Kidney (tissue), 14 donors: ENCODE data around the gene STKLD1. TPM values are rescaled to one million over a fixed set of nuclear protein-coding genes. Genes with fewer than 3 reads are reported as not detected.
A peak's percentile ranks its signal among the peaks of the same experiment; 100 is the strongest.

ENCODE experiments used
- DNase-seq, 5 donors: peaks; one replicate each; pipeline ENCODE4 v3.0.0-alpha.2; 2013 to 2020
- FAIRE-seq: peaks from 2 replicates; lab custom pipeline; 2012; peaks lifted over from hg19 to GRCh38; lab: Jason Lieb, UNC
- H3K27ac ChIP-seq, 2 donors: one replicate each; pipeline ENCODE4 v1.7.0; 2013; ENCODE audit warnings: low read depth in 2 of 2, low read length in 2 of 2, inconsistent platforms in 1 of 2
- H3K27me3 ChIP-seq: one replicate; pipeline ENCODE4 v1.7.1; 2013; ENCODE audit warnings: low read length, inconsistent platforms; ENCODE audit not compliant: control insufficient read depth, insufficient read depth
- H3K36me3 ChIP-seq, 3 donors: one replicate each; pipeline versions ENCODE4 v1.7.0 to v1.7.1; 2013; ENCODE audit warnings: low read length in 3 of 3, control low read depth in 1 of 3, inconsistent platforms in 1 of 3; ENCODE audit not compliant: insufficient read depth in 3 of 3, control insufficient read depth in 2 of 3
- H3K4me1 ChIP-seq, 3 donors: one replicate each; pipeline versions ENCODE4 v1.7.0 to v1.7.1; 2013; ENCODE audit warnings: low read length in 3 of 3, inconsistent platforms in 1 of 3, low read depth in 1 of 3; ENCODE audit not compliant: control insufficient read depth in 2 of 3, insufficient read depth in 2 of 3
- H3K4me3 ChIP-seq, 3 donors: one replicate each; pipeline versions ENCODE4 v1.7.0 to v1.8.1; 2013; ENCODE audit warnings: low read length in 3 of 3, control low read depth in 1 of 3, inconsistent platforms in 1 of 3
- H3K9ac ChIP-seq, 3 donors: one replicate each; pipeline versions ENCODE4 v1.7.0 to v1.7.1; 2013; ENCODE audit warnings: low read length in 3 of 3, control low read depth in 1 of 3, inconsistent platforms in 1 of 3
- H3K9me3 ChIP-seq, 3 donors: one replicate each; pipeline versions ENCODE4 v1.7.0 to v1.7.1; 2013; ENCODE audit warnings: low read length in 3 of 3, control low read depth in 1 of 3, inconsistent platforms in 1 of 3; ENCODE audit not compliant: control insufficient read depth in 2 of 3, insufficient read depth in 1 of 3
- intact Hi-C: fragments of 100-400 bp; cut with DNase I; formaldehyde crosslinking; loops from one replicate; pipeline ENCODE4 v1.11.1; 2022
- polyA plus RNA-seq: library from polyadenylated mRNA; stranded (reverse); fragments of 350-450 nt; fragmentation: Illumina TruSeq; extraction: RNeasy Lipid Tissue Mini Kit (QIAGEN cat#74804); gene quantifications from one replicate; pipeline ENCODE4 v1.2.3, GENCODE V29; 2014; ENCODE audit warnings: low read depth, low replicate concordance; ENCODE audit not compliant: insufficient read depth
- total RNA-seq: library from RNA; stranded (reverse); fragmentation: NEBNext Ultra II Directional; extraction: Animal tissue kit (Norgen Biotek cat#: 25700); gene quantifications from one replicate; pipeline ENCODE4 v1.2.1, GENCODE V29; 2021
- TF ChIP-seq, protein P1 (sequence below): IDR thresholded peaks from 3 replicates; pipeline ENCODE4 v1.5.1; 2012; ENCODE audit warnings: mild to moderate bottlenecking, moderate library complexity, borderline replicate concordance; ENCODE audit not compliant: insufficient read depth; ENCODE audit errors: extremely low read depth
- donor health status: control.
- donor health status: control.
- donor health status: control.
- donor health status: control.
- donor health status: control.
- donor health status: DM: yes; HTN: yes; CAD: no.
- donor health status: Normal renal cell carcinoma (clear cell type).

Gene STKLD1
- total and polyA plus RNA-seq, 2 donors from 2014 or later, result 1.9 to 4.0 TPM

DNA sequence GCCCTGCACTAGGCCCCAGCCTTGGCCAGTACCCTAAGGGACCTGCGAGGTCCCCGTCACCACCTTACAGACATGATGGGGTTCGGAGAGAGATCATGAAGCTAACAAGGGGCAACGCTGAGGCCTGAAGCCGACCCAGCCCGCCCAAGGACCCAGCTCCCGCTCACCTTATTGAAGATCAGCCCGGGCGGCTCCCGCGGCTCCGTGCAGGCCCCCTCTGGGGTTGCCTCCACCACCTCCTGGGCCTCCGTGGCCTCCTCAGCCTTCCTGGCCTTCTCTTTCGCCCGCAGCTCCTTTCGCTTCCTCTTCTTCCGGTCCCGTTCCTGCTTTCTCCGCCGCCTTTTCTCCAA, 43.8 kb upstream of the STKLD1 start:
- no peak overlapping the region for H3K4me3 ChIP-seq
- TF ChIP-seq, protein P1, sequence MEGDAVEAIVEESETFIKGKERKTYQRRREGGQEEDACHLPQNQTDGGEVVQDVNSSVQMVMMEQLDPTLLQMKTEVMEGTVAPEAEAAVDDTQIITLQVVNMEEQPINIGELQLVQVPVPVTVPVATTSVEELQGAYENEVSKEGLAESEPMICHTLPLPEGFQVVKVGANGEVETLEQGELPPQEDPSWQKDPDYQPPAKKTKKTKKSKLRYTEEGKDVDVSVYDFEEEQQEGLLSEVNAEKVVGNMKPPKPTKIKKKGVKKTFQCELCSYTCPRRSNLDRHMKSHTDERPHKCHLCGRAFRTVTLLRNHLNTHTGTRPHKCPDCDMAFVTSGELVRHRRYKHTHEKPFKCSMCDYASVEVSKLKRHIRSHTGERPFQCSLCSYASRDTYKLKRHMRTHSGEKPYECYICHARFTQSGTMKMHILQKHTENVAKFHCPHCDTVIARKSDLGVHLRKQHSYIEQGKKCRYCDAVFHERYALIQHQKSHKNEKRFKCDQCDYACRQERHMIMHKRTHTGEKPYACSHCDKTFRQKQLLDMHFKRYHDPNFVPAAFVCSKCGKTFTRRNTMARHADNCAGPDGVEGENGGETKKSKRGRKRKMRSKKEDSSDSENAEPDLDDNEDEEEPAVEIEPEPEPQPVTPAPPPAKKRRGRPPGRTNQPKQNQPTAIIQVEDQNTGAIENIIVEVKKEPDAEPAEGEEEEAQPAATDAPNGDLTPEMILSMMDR, result no peak
- H3K27me3 ChIP-seq, result no peaks in the 10 kb centered on the region
- no peak for FAIRE-seq
- no peak overlapping the region for H3K27ac ChIP-seq
- intact Hi-C loops, result loop anchor here (10.0 kb wide), 1 partner anchor 148 kb away; no protein-coding TSS in a partner anchor
- peak in 1 of 5 donors; percentile 76 for DNase-seq
- no peaks in the 10 kb centered on the region for H3K9me3 ChIP-seq
- peaks cover 0 to 27% (median 20%) of the 10 kb centered on the region in 3 donors for H3K36me3 ChIP-seq
- H3K9ac ChIP-seq, result no peak overlapping the region
- peaks cover 0 to 19% (median 3%) of the 10 kb centered on the region in 3 donors for H3K4me1 ChIP-seq

DNA sequence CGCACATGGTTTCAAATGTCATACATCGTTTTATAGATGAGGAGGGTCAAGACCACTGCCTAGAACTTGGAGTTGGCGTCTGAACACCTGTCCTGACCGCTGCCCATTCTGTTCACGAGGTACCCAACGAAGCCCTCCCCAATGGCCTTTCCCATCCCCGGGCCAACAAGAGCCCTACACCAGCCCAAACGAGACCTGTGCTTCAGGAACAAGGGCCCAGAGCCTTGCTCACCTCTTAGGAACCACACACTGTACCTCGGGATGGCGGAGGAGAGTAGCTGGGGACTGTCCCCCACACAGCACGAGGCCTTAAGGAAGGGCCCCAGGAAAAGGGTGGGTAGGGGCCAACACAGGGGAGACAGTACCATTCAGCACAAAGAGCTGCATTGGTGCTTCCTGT, 43.2 kb upstream of the STKLD1 start:
- Histone ChIP-seq H3K9ac (no peak overlapping the region), H3K4me3 (no peak overlapping the region), H3K9me3 (no peaks in the 10 kb centered on the region), H3K27ac (no peak overlapping the region), H3K36me3 (peaks cover 0 to 27% (median 20%) of the 10 kb centered on the region in 3 donors), H3K4me1 (peaks cover 0 to 19% (median 3%) of the 10 kb centered on the region in 3 donors), H3K27me3 (no peaks in the 10 kb centered on the region)
- intact Hi-C loops, result loop anchor here (10.0 kb wide), 1 partner anchor 148 kb away; no protein-coding TSS in a partner anchor
- TF ChIP-seq, protein P1, result no peak
- DNase-seq (peak in 1 of 5 donors; percentile 39), FAIRE-seq (no peak)

DNA sequence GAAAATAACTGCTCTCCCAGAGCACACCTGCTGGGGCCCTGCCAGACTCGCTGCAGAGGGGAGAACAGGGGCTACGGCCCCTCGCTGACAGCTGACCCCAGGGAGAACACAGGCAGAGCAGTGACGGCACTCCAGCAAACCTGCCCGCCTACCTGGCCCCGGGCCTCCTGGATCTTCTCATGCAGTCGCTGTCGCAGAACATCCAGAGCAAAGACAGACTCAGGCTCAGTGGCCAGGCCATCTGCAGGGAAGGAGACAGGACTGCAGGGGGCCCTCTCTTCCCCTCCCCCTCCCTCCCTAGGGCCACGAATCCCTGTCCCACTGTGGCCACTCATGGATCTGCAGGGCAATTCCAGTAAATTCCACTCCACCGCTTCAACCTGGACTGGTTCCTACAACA, 42.6 kb upstream of the STKLD1 start:
- H3K4me3 ChIP-seq, result no peak overlapping the region
- no peak for FAIRE-seq
- no peak overlapping the region for H3K9ac ChIP-seq
- H3K9me3 ChIP-seq, result no peaks in the 10 kb centered on the region
- peaks cover 0 to 27% (median 20%) of the 10 kb centered on the region in 3 donors for H3K36me3 ChIP-seq
- DNase-seq, result peak in 1 of 5 donors; percentile 63
- no peaks in the 10 kb centered on the region for H3K27me3 ChIP-seq
- no peak overlapping the region for H3K27ac ChIP-seq
- intact Hi-C loops, result loop anchor here (10.0 kb wide), 1 partner anchor 149 kb away; no protein-coding TSS in a partner anchor
- TF ChIP-seq, protein P1, result no peak
- H3K4me1 ChIP-seq, result peaks cover 0 to 19% (median under 1%) of the 10 kb centered on the region in 3 donors
